HCT116 (cell line): ENCODE results near the gene CHD1L. TPM values are rescaled to one million over a fixed set of nuclear protein-coding genes. Genes with fewer than 3 reads are reported as not detected.
"Not testable (repeated sequence)": the region's sequence is repeated elsewhere in the genome, so short reads cannot be mapped to it uniquely, and the experiment has no call there.

Experiments
- ATAC-seq: fragments of 200-7000 bp; cut with Tn5 transposase; 2 replicates; pipeline ENCODE4 v1.9.1; 2020; ENCODE audit warnings: mild to moderate bottlenecking, moderate library complexity
- BruUV-seq: library from RNA; stranded (reverse); fragments of 400-500 nt; replicated peaks from 2 replicates; lab custom pipeline; 2021; lab: Mats Ljungman, UMichigan
- CTCF ChIA-PET: fragments of 300-600 bp; sonication (Branson Sonifier 250); formaldehyde crosslinking; loops from one replicate; lab custom pipeline; 2021; ENCODE audit warnings: antibody characterized with exemption; lab: Charles Lee
- POLR2A ChIA-PET: fragments of 300-600, 350-600 bp; sonication (Branson Sonifier 250); formaldehyde crosslinking; loops from one replicate; lab custom pipeline; 2021; ENCODE audit warnings: antibody characterized with exemption; lab: Charles Lee
- RAD21 ChIA-PET, 2 experiments: fragments of 300-600 bp; sonication (Branson Sonifier 250); formaldehyde crosslinking; loops; one replicate each; lab custom pipeline; 2023; ENCODE audit warnings: low total read pairs in 2 of 2; ENCODE audit not compliant: uncharacterized antibody in 2 of 2, unreplicated experiment in 2 of 2, low non-redundant PET in 1 of 2; lab: Charles Lee
- DNase-seq: peaks from one replicate; pipeline ENCODE4 v3.0.0-alpha.2; 2010; ENCODE audit warnings: low read depth, low spot score
- H2AFZ ChIP-seq: fragments of 200-600 bp; shearing (Covaris generic), sonication (generic); 2 replicates; pipeline ENCODE4 v1.6.1; 2017; ENCODE audit warnings: low read depth, mixed run types, mixed read lengths, antibody characterized with exemption, low read length; ENCODE audit not compliant: poor library complexity, severe bottlenecking
- H3K27ac ChIP-seq: 2 replicates; pipeline ENCODE4 v1.5.1; 2012; ENCODE audit warnings: low read depth, low read length
- H3K27me3 ChIP-seq: fragments of 200-600 bp; sonication (generic); 2 replicates; pipeline ENCODE4 v1.6.1; 2016; ENCODE audit warnings: mixed run types, low read length, mixed read lengths; ENCODE audit not compliant: insufficient read depth
- H3K36me3 ChIP-seq, 2 experiments: fragments of 200-500 bp in 1 of 2; fragments of 200-600 bp in 1 of 2; sonication (Bioruptor generic) in 1 of 2; sonication (generic) in 1 of 2; 2 replicates each; pipeline versions ENCODE4 v1.5.1 to v1.6.1; 2014 to 2016; ENCODE audit warnings: low read length in 2 of 2, inconsistent platforms in 1 of 2, mixed read lengths in 1 of 2, mixed run types in 1 of 2; ENCODE audit not compliant: insufficient read depth in 2 of 2, control insufficient read depth in 1 of 2
- H3K4me1 ChIP-seq, 2 experiments: fragments of 200-600 bp in 1 of 2; sonication (generic) in 1 of 2; 2 replicates each; pipeline versions ENCODE4 v1.5.1 to v1.6.1; 2012 to 2017; ENCODE audit warnings: low read length in 2 of 2, inconsistent platforms in 1 of 2, mild to moderate bottlenecking in 1 of 2, mixed read lengths in 1 of 2, mixed run types in 1 of 2, moderate library complexity in 1 of 2; ENCODE audit not compliant: insufficient read depth in 2 of 2, control insufficient read depth in 1 of 2
- H3K4me2 ChIP-seq: fragments of 200-600 bp; sonication (generic); 2 replicates; pipeline ENCODE4 v1.6.1; 2017; ENCODE audit warnings: mixed run types, low read length, mixed read lengths
- H3K4me3 ChIP-seq, 2 experiments: fragments of 200-600 bp in 1 of 2; sonication (generic) in 1 of 2; replicated peaks in 1 of 2; 2 replicates each; pipeline ENCODE4 v1.5.1; 2011 to 2016; ENCODE audit warnings: low read length in 2 of 2, control low read depth in 1 of 2, low read depth in 1 of 2, mild to moderate bottlenecking in 1 of 2, mixed read lengths in 1 of 2, mixed run types in 1 of 2
- H3K79me2 ChIP-seq: fragments of 200-600 bp; sonication (generic); 2 replicates; pipeline ENCODE4 v1.6.1; 2017; ENCODE audit warnings: mild to moderate bottlenecking, mixed run types, low read length, moderate library complexity, mixed read lengths; ENCODE audit not compliant: insufficient read depth
- H3K9ac ChIP-seq: fragments of 200-600 bp; sonication (generic); 2 replicates; pipeline ENCODE4 v1.6.1; 2016; ENCODE audit warnings: low read length, mixed read lengths
- H3K9me2 ChIP-seq: fragments of 200-600 bp; sonication (generic), shearing (Covaris generic); 2 replicates; pipeline ENCODE4 v1.6.1; 2017; ENCODE audit warnings: mixed run types, mild to moderate bottlenecking, moderate library complexity; ENCODE audit not compliant: insufficient read depth
- H3K9me3 ChIP-seq, 2 experiments: fragments of 200-500 bp in 1 of 2; fragments of 200-600 bp in 1 of 2; sonication (Bioruptor generic) in 1 of 2; sonication (generic) in 1 of 2; 2 replicates each; pipeline ENCODE4 v1.6.1; 2014 to 2017; ENCODE audit warnings: low read length in 2 of 2, mixed read lengths in 2 of 2, inconsistent platforms in 1 of 2, low read depth in 1 of 2, mild to moderate bottlenecking in 1 of 2, mixed run types in 1 of 2, moderate library complexity in 1 of 2; ENCODE audit not compliant: control insufficient read depth in 1 of 2, insufficient read depth in 1 of 2
- H4K20me1 ChIP-seq: fragments of 200-600 bp; sonication (generic), shearing (Covaris generic); 2 replicates; pipeline ENCODE4 v1.6.1; 2017; ENCODE audit warnings: mixed run types, mild to moderate bottlenecking, moderate library complexity; ENCODE audit not compliant: insufficient read depth
- ATF3 ChIP-seq: IDR thresholded peaks from 2 replicates; pipeline ENCODE4 v1.6.1; 2012
- CEBPB ChIP-seq: IDR thresholded peaks from 2 replicates; pipeline ENCODE4 v1.6.1; 2012; ENCODE audit warnings: low read depth
- EGR1 ChIP-seq: IDR thresholded peaks from 2 replicates; pipeline ENCODE4 v1.6.1; 2012; ENCODE audit warnings: low read depth
- EZH2phosphoT487 ChIP-seq: fragments of 200-600 bp; IDR thresholded peaks from 2 replicates; pipeline ENCODE4 v1.6.1; 2018; ENCODE audit warnings: antibody characterized with exemption, borderline replicate concordance
- FOSL1 ChIP-seq: IDR thresholded peaks from 2 replicates; pipeline ENCODE4 v1.6.1; 2012; ENCODE audit warnings: low read depth
- JUND ChIP-seq: IDR thresholded peaks from 2 replicates; pipeline ENCODE4 v1.6.1; 2012
- POLR2AphosphoS5 ChIP-seq: IDR thresholded peaks from 2 replicates; pipeline ENCODE4 v1.6.1; 2011; ENCODE audit warnings: mild to moderate bottlenecking, low read depth, low read length, moderate library complexity
- RAD21 ChIP-seq: IDR thresholded peaks from 2 replicates; pipeline ENCODE4 v1.6.1; 2012; ENCODE audit warnings: low read depth, mild to moderate bottlenecking
- TCF7L2 ChIP-seq: IDR thresholded peaks from 2 replicates; pipeline ENCODE4 v1.7.0; 2011; ENCODE audit warnings: borderline replicate concordance, inconsistent platforms; ENCODE audit not compliant: insufficient read depth, insufficient read length; ENCODE audit errors: extremely low read depth
- YY1 ChIP-seq: IDR thresholded peaks from 2 replicates; pipeline ENCODE4 v1.6.1; 2011; ENCODE audit warnings: low read length, low read depth, moderate library complexity, mild to moderate bottlenecking; ENCODE audit not compliant: insufficient replicate concordance; ENCODE audit errors: extremely low read depth
- ZNF274 ChIP-seq: fragments of 200-500 bp; sonication (Bioruptor generic); IDR thresholded peaks from 2 replicates; pipeline ENCODE4 v1.6.1; 2014; ENCODE audit warnings: mild to moderate bottlenecking, low read depth, low read length, inconsistent platforms
- intact Hi-C: fragments of 100-400 bp; cut with micrococcal nuclease; formaldehyde crosslinking; loops from 2 replicates; pipeline ENCODE4 v1.10.0; 2022
- total RNA-seq: library from RNA; stranded (reverse); gene quantifications from one replicate; pipeline ENCODE4 v1.2.1, GENCODE V29; 2021; ENCODE audit not compliant: unreplicated experiment

Gene CHD1L
- total RNA-seq, 1 experiment from 2014 or later: 52.0 TPM

DNA sequence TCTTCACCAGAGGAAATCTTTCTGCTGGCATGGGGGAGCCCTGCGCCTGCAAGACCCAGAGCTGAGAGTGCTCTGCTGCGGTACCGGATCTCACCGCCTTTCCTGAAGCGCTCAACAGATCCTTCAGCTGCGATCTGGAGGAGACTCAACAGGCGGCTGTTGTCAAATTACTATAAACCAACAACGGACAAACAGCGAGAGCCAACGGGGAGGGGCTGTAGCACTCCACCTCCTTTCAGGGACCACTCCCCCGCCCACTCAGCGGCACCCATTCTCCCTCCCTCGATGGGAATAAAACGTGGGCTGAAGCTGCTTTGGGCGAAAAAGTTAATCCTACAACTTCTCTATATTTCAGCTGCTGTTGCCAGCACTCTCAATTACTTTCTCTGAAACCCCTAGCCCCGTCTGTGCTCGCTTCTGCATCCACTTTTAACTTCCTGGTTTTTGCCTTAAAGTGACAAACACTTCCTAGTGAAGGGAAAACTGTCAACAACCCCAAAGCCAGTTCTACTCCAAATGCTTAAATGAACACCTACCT is 17.2 kb upstream of the CHD1L start, which contains the start of gene FMO5:
Gene FMO5 (minus strand): TSS at position 147 of the 538 bp plus-strand sequence. CDS start 310 bp downstream, outside the sequence.
- no peaks in the 10 kb centered on the region for H3K4me1 ChIP-seq
- H3K36me3 ChIP-seq: no peaks in the 10 kb centered on the region
- H3K9me3 ChIP-seq: no peaks in the 10 kb centered on the region
- BruUV-seq: no TSS peak
- no peak within 1 kb of the TSS for H3K27ac ChIP-seq
- H2AFZ ChIP-seq: no peak within 1 kb of the TSS
- H3K79me2 ChIP-seq: no peaks in the 10 kb centered on the region
- no peak for DNase-seq
- no peak within 1 kb of the TSS for H3K4me3 ChIP-seq
- H3K4me2 ChIP-seq: no peak within 1 kb of the TSS
- no peak for TF ChIP-seq TCF7L2
- TF ChIP-seq EZH2phosphoT487: no peak
- TF ChIP-seq JUND: no peak
- TF ChIP-seq CEBPB: no peak
- no peak for TF ChIP-seq RAD21
- no peak for TF ChIP-seq ATF3
- no peak for TF ChIP-seq POLR2AphosphoS5
- TF ChIP-seq ZNF274: no peak
- no peak for TF ChIP-seq FOSL1
- no peak for TF ChIP-seq EGR1
- no peak for TF ChIP-seq YY1
- intact Hi-C loops: no loop called here
- H3K9ac ChIP-seq: no peak within 1 kb of the TSS
- no peaks in the 10 kb centered on the region for H3K9me2 ChIP-seq
- H3K27me3 ChIP-seq: no peaks in the 10 kb centered on the region
- ChIA-PET RAD21 (no interaction called here), CTCF (no interaction called here), POLR2A (no interaction called here)
- no peaks in the 10 kb centered on the region for H4K20me1 ChIP-seq
- ATAC-seq: no peak

DNA sequence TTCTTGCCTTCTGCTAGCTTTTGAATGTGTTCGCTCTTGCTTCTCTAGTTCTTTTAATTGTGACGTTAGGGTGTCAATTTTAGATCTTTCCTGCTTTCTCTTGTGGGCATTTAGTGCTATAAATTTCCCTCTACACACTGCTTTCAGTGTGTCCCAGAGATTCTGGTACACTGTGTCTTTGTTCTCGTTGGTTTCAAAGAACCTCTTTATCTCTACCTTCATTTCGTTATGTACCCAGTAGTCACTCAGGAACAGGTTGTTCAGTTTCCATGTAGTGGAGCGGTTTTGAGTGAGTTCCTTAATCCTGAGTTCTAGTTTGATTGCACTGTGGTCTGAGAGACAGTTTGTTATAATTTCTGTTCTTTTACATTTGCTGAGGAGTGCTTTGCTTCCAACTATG is 11.5 kb upstream of the CHD1L start:
- H3K36me3 ChIP-seq, CTCF ChIA-PET, intact Hi-C loops, H3K4me1 ChIP-seq, H4K20me1 ChIP-seq, DNase-seq, H3K9ac ChIP-seq, H3K9me2 ChIP-seq, H3K9me3 ChIP-seq, RAD21 ChIA-PET, H2AFZ ChIP-seq, H3K27ac ChIP-seq, H3K27me3 ChIP-seq, H3K79me2 ChIP-seq, POLR2A ChIA-PET, H3K4me3 ChIP-seq, BruUV-seq, ATAC-seq, H3K4me2 ChIP-seq: not testable (repeated sequence)

GRCh38 chr1:147233903-147234302 is 8.6 kb upstream of the CHD1L start:
- H3K36me3 ChIP-seq, H3K4me2 ChIP-seq, H3K9me2 ChIP-seq, CTCF ChIA-PET, H3K9me3 ChIP-seq, H3K9ac ChIP-seq, DNase-seq, H3K27ac ChIP-seq, H2AFZ ChIP-seq, H3K27me3 ChIP-seq, H3K4me1 ChIP-seq, H3K4me3 ChIP-seq, RAD21 ChIA-PET, H4K20me1 ChIP-seq, intact Hi-C loops, POLR2A ChIA-PET, H3K79me2 ChIP-seq, ATAC-seq, BruUV-seq: not testable (repeated sequence)
